ENCODE results near the gene TBC1D8. TPM values are rescaled to one million over a fixed set of nuclear protein-coding genes. Genes with fewer than 3 reads are reported as not detected.
A peak's percentile ranks its signal among the peaks of the same experiment; 100 is the strongest.
"Not testable (repeated sequence)": the region's sequence is repeated elsewhere in the genome, so short reads cannot be mapped to it uniquely, and the experiment has no call there.

The TBC1D8 gene
- total RNA-seq, 1 experiment from 2014 or later, result 16.9 TPM

GRCh38 chr2:101057051-101057933, 93.9 kb downstream of the TBC1D8 start:
- DNase-seq (ENCODE audit: low read depth, low spot score), result no peak
- in situ Hi-C loops (cut with HindIII; ENCODE audit: low pct_unique_long_range_greater_than_20kb, low sequenced_read_pairs), result no loop called here

- no peak for DNase-seq (ENCODE audit: low read depth, low spot score)
- in situ Hi-C loops (cut with HindIII; ENCODE audit: low pct_unique_long_range_greater_than_20kb, low sequenced_read_pairs), result no loop called here
Measured at GRCh38 chr2:101053117-101053516, 98.1 kb downstream of the TBC1D8 start.

GRCh38 chr2:101052147-101052546, 99.0 kb downstream of the TBC1D8 start:
- in situ Hi-C loops (cut with HindIII; ENCODE audit: low pct_unique_long_range_greater_than_20kb, low sequenced_read_pairs), result no loop called here
- no peak for DNase-seq (ENCODE audit: low read depth, low spot score)

- DNase-seq (ENCODE audit: low read depth, low spot score); in situ Hi-C loops (cut with HindIII; ENCODE audit: low pct_unique_long_range_greater_than_20kb, low sequenced_read_pairs): not testable (repeated sequence)
Measured at GRCh38 chr2:101050886-101051285, 100.3 kb downstream of the TBC1D8 start.

GRCh38 chr2:101048756-101049155, 102.4 kb downstream of the TBC1D8 start:
- in situ Hi-C loops (cut with HindIII; ENCODE audit: low pct_unique_long_range_greater_than_20kb, low sequenced_read_pairs), result no loop called here
- no peak for DNase-seq (ENCODE audit: low read depth, low spot score)

- in situ Hi-C loops (cut with HindIII; ENCODE audit: low pct_unique_long_range_greater_than_20kb, low sequenced_read_pairs), result no loop called here
- no peak for DNase-seq (ENCODE audit: low read depth, low spot score)
Measured at GRCh38 chr2:101047774-101048173, 103.4 kb downstream of the TBC1D8 start.

- in situ Hi-C loops (cut with HindIII; ENCODE audit: low pct_unique_long_range_greater_than_20kb, low sequenced_read_pairs), result no loop called here
- no peak for DNase-seq (ENCODE audit: low read depth, low spot score)
Measured at GRCh38 chr2:101047075-101047766, 104.0 kb downstream of the TBC1D8 start.

GRCh38 chr2:101045330-101045729, 105.9 kb downstream of the TBC1D8 start:
- no peak for DNase-seq (ENCODE audit: low read depth, low spot score)
- in situ Hi-C loops (cut with HindIII; ENCODE audit: low pct_unique_long_range_greater_than_20kb, low sequenced_read_pairs), result no loop called here

GRCh38 chr2:101041413-101041812, 109.8 kb downstream of the TBC1D8 start:
- in situ Hi-C loops (cut with HindIII; ENCODE audit: low pct_unique_long_range_greater_than_20kb, low sequenced_read_pairs), result no loop called here
- no peak for DNase-seq (ENCODE audit: low read depth, low spot score)

GRCh38 chr2:101040761-101041160, 110.4 kb downstream of the TBC1D8 start:
- DNase-seq (ENCODE audit: low read depth, low spot score), result no peak

GRCh38 chr2:101040072-101040471, 111.1 kb downstream of the TBC1D8 start:
- in situ Hi-C loops (cut with HindIII; ENCODE audit: low pct_unique_long_range_greater_than_20kb, low sequenced_read_pairs), result no loop called here
- DNase-seq (ENCODE audit: low read depth, low spot score), result no peak

More at GRCh38 chr2:101040761-101041160, 110.4 kb downstream of the TBC1D8 start:
- in situ Hi-C loops (cut with HindIII; ENCODE audit: low pct_unique_long_range_greater_than_20kb, low sequenced_read_pairs), result no loop called here

- peak; percentile 83 for DNase-seq (ENCODE audit: low read depth, low spot score)
- in situ Hi-C loops (cut with HindIII; ENCODE audit: low pct_unique_long_range_greater_than_20kb, low sequenced_read_pairs), result no loop called here
Measured at GRCh38 chr2:101038455-101039255, 112.5 kb downstream of the TBC1D8 start.

- in situ Hi-C loops (cut with HindIII; ENCODE audit: low pct_unique_long_range_greater_than_20kb, low sequenced_read_pairs), result no loop called here
- DNase-seq (ENCODE audit: low read depth, low spot score), result no peak
Measured at GRCh38 chr2:101037161-101037755, 113.9 kb downstream of the TBC1D8 start.

GRCh38 chr2:101036562-101036961, 114.6 kb downstream of the TBC1D8 start:
- in situ Hi-C loops (cut with HindIII; ENCODE audit: low pct_unique_long_range_greater_than_20kb, low sequenced_read_pairs), result no loop called here
- DNase-seq (ENCODE audit: low read depth, low spot score), result peak; percentile 54

- DNase-seq (ENCODE audit: low read depth, low spot score), result no peak
- in situ Hi-C loops (cut with HindIII; ENCODE audit: low pct_unique_long_range_greater_than_20kb, low sequenced_read_pairs), result no loop called here
Measured at GRCh38 chr2:101032084-101032776, 119.0 kb downstream of the TBC1D8 start.

- in situ Hi-C loops (cut with HindIII; ENCODE audit: low pct_unique_long_range_greater_than_20kb, low sequenced_read_pairs), result no loop called here
- no peak for DNase-seq (ENCODE audit: low read depth, low spot score)
Measured at GRCh38 chr2:101030866-101031554, 120.2 kb downstream of the TBC1D8 start.

GRCh38 chr2:101027852-101028251, 123.3 kb downstream of the TBC1D8 start:
- in situ Hi-C loops (cut with HindIII; ENCODE audit: low pct_unique_long_range_greater_than_20kb, low sequenced_read_pairs), result no loop called here
- no peak for DNase-seq (ENCODE audit: low read depth, low spot score)

All from SK-MEL-5 (cell line).